MM.1S (cell line): ENCODE data around the gene MEGF10.

Experiments used
- DNase-seq: peaks from one replicate; pipeline ENCODE4 v3.0.0-alpha.2; 2015
- H2AFZ ChIP-seq: fragments of 300-600 bp; sonication (generic); 2 replicates; pipeline ENCODE4 v1.6.0; 2016; ENCODE audit warnings: antibody characterized with exemption, low read length
- H3F3A ChIP-seq: fragments of 300-600 bp; sonication (generic); 2 replicates; pipeline ENCODE4 v1.6.1; 2016; ENCODE audit warnings: mild to moderate bottlenecking, antibody characterized with exemption, low read length, moderate library complexity, mixed read lengths; ENCODE audit not compliant: insufficient read depth
- H3K27ac ChIP-seq: fragments of 300-600 bp; sonication (generic); 2 replicates; pipeline ENCODE4 v1.5.1; 2016; ENCODE audit warnings: mild to moderate bottlenecking, low read length
- H3K27me3 ChIP-seq: fragments of 300-600 bp; sonication (generic); replicated peaks from 2 replicates; pipeline ENCODE4 v1.6.0; 2016; ENCODE audit warnings: low read length; ENCODE audit not compliant: insufficient read depth
- H3K36me3 ChIP-seq: fragments of 300-600 bp; sonication (generic); replicated peaks from 2 replicates; pipeline ENCODE4 v1.6.1; 2016; ENCODE audit warnings: mild to moderate bottlenecking, low read length, mixed read lengths; ENCODE audit not compliant: insufficient read depth
- H3K4me1 ChIP-seq: fragments of 300-600 bp; sonication (generic); 2 replicates; pipeline ENCODE4 v1.6.1; 2016; ENCODE audit warnings: low read length, mixed read lengths
- H3K4me2 ChIP-seq: fragments of 300-600 bp; sonication (generic); 2 replicates; pipeline ENCODE4 v1.6.0; 2016; ENCODE audit warnings: low read depth, low read length
- H3K4me3 ChIP-seq: fragments of 300-600 bp; sonication (generic); 2 replicates; pipeline ENCODE4 v1.5.1; 2016; ENCODE audit warnings: low read length, mixed read lengths
- H3K79me2 ChIP-seq: fragments of 300-600 bp; sonication (generic); 2 replicates; pipeline ENCODE4 v1.6.1; 2016; ENCODE audit warnings: mixed run types, low read length, mixed read lengths
- H3K9ac ChIP-seq: fragments of 300-600 bp; sonication (generic); 2 replicates; pipeline ENCODE4 v1.6.1; 2016; ENCODE audit warnings: low read length, mixed read lengths
- H3K9me2 ChIP-seq: fragments of 300-600 bp; sonication (generic); replicated peaks from 2 replicates; pipeline ENCODE4 v1.6.1; 2016; ENCODE audit warnings: mild to moderate bottlenecking, low read length, mixed read lengths; ENCODE audit not compliant: insufficient read depth
- H3K9me3 ChIP-seq: fragments of 300-600 bp; sonication (generic); replicated peaks from 2 replicates; pipeline ENCODE4 v1.6.1; 2016; ENCODE audit warnings: mild to moderate bottlenecking, low read length, mixed read lengths; ENCODE audit not compliant: insufficient read depth
- H4K20me1 ChIP-seq: fragments of 300-600 bp; sonication (generic); 2 replicates; pipeline ENCODE4 v1.6.1; 2016; ENCODE audit warnings: mild to moderate bottlenecking, low read length, moderate library complexity, mixed read lengths; ENCODE audit not compliant: insufficient read depth
- CTCF ChIP-seq: fragments of 300-600 bp; sonication (generic); IDR thresholded peaks from 2 replicates; pipeline ENCODE4 v1.5.1; 2016; ENCODE audit warnings: antibody characterized with exemption, low read length, mixed read lengths
- EZH2 ChIP-seq: fragments of 300-600 bp; sonication (generic); optimal IDR thresholded peaks from 2 replicates; pipeline ENCODE3; 2017; ENCODE audit warnings: low read depth, mild to moderate bottlenecking, antibody characterized with exemption, low read length, mixed read lengths
- EZH2phosphoT487 ChIP-seq: fragments of 300-600 bp; sonication (generic); IDR thresholded peaks from 2 replicates; pipeline ENCODE4 v1.6.1; 2018; ENCODE audit warnings: antibody characterized with exemption, low read length

The MEGF10 gene

DNA sequence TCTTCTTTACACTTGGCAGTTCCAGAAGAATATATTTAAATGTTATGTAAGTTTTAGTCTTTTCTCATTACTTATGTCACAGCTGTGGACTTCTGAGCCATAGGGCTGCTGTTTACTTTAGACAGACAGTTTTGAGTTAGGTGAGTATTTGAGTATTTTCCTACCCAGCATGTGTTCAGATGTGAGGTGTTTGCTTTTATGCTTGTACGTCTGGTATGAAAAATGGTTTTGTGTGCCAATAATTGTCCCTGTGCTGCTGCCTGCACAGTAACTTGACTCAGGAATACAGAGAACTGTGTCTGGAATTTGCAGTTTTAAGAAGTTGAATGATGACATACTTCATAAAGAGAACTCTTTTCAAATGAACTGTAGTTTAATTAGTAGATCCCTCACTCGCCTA is 20.8 kb downstream of the MEGF10 start:
- Histone ChIP-seq H3K27me3 (no peaks in the 10 kb centered on the region), H3K9me2 (0 out of 2 replicates have a peak, but pooled peaks cover 3% of the 10 kb centered on the region), H3K36me3 (no peaks in the 10 kb centered on the region), H3F3A (no peaks in the 10 kb centered on the region), H3K27ac (no peak overlapping the region), H3K4me3 (no peak overlapping the region), H2AFZ (no peak overlapping the region), H3K79me2 (no peaks in the 10 kb centered on the region), H3K9ac (no peak overlapping the region), H4K20me1 (no peaks in the 10 kb centered on the region), H3K4me2 (no peak overlapping the region), H3K4me1 (no peaks in the 10 kb centered on the region), H3K9me3 (no peaks in the 10 kb centered on the region)
- no peak for DNase-seq
- no peak for TF ChIP-seq EZH2phosphoT487
- no peak for TF ChIP-seq EZH2
- TF ChIP-seq CTCF: no peak

- Histone ChIP-seq H3K4me3 (no peak overlapping the region), H3K79me2 (no peaks in the 10 kb centered on the region), H3K4me2 (no peak overlapping the region), H3K9me3 (no peaks in the 10 kb centered on the region), H3K27ac (no peak overlapping the region), H4K20me1 (no peaks in the 10 kb centered on the region), H3K9me2 (0 out of 2 replicates have a peak, but pooled peaks cover 3% of the 10 kb centered on the region), H2AFZ (no peak overlapping the region), H3K27me3 (no peaks in the 10 kb centered on the region), H3F3A (no peaks in the 10 kb centered on the region), H3K9ac (no peak overlapping the region), H3K36me3 (no peaks in the 10 kb centered on the region), H3K4me1 (no peaks in the 10 kb centered on the region)
- TF ChIP-seq CTCF (no peak), EZH2 (no peak), EZH2phosphoT487 (no peak)
- DNase-seq: no peak
Observed at GRCh38 chr5:127311781-127312525, 21.4 kb downstream of the MEGF10 start.

DNA sequence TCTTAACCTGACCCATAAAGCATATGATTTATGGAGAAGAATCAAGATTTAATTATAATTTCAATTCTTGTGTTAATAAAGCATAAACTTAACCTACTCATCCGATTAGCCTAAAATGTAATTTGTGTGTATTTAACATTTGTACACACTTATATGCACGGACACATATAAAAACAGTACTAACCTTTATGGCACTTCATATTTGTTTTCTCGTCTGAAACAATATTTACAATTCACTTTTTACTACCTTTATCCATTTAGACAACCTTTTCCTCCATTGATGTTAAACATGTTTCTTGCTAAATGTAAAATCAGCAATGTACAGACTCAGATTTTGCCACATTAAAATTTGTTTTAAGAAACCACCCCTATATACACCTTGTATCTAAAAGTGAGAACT is 22.8 kb downstream of the MEGF10 start:
- Histone ChIP-seq H3K4me3 (no peak overlapping the region), H3K27me3 (no peaks in the 10 kb centered on the region), H3K27ac (no peak overlapping the region), H3K4me1 (no peaks in the 10 kb centered on the region), H3K36me3 (no peaks in the 10 kb centered on the region), H3K9ac (no peak overlapping the region), H3K9me2 (0 out of 2 replicates have a peak, but pooled peaks cover 3% of the 10 kb centered on the region), H3K4me2 (peak overlapping the region; percentile 13; the same call in 1 of the 2 replicates), H3F3A (no peaks in the 10 kb centered on the region), H2AFZ (no peak overlapping the region), H3K9me3 (no peaks in the 10 kb centered on the region), H3K79me2 (no peaks in the 10 kb centered on the region), H4K20me1 (no peaks in the 10 kb centered on the region)
- TF ChIP-seq CTCF: no peak
- TF ChIP-seq EZH2phosphoT487: no peak
- no peak for TF ChIP-seq EZH2
- DNase-seq: no peak
